ENCODE data around the gene FAM174C. TPM values are rescaled to one million over a fixed set of nuclear protein-coding genes. Genes with fewer than 3 reads are reported as not detected.

The FAM174C gene
- polyA plus RNA-seq, 6 donors from 2014 or later = 48.9 to 80.0 (median 64.7) TPM

GRCh38 chr19:1280636-1281568 lies 5.6 kb downstream of the FAM174C start:
- DNase-seq (no peak), ATAC-seq (ENCODE audit: low read depth in 2 of 2) (no peak)
- Mint-ChIP-seq H3K36me3 (no peaks in the 10 kb centered on the region), H3K27ac (peak overlapping the region in 1 of 6 donors; percentile 49), H3K9me3 (no peaks in the 10 kb centered on the region), H3K4me3 (no peak overlapping the region), H3K27me3 (peaks cover 11 to 28% (median 14%) of the 10 kb centered on the region in 3 donors), H3K4me1 (peaks cover 28 to 41% (median 30%) of the 10 kb centered on the region in 3 donors)

- H3K36me3 Mint-ChIP-seq = no peaks in the 10 kb centered on the region
- no peak for ATAC-seq (ENCODE audit: low read depth in 2 of 2)
- DNase-seq = no peak
- H3K27ac Mint-ChIP-seq = peak overlapping the region in 1 of 6 donors; percentile 28
- no peak overlapping the region for H3K4me3 Mint-ChIP-seq
- H3K27me3 Mint-ChIP-seq = peaks cover 11 to 33% (median 20%) of the 10 kb centered on the region in 3 donors
- H3K4me1 Mint-ChIP-seq = peaks cover 23 to 37% (median 31%) of the 10 kb centered on the region in 3 donors
- no peaks in the 10 kb centered on the region for H3K9me3 Mint-ChIP-seq
These were observed 6.4 kb downstream of the FAM174C start for GRCh38 chr19:1281569-1282287.

DNA sequence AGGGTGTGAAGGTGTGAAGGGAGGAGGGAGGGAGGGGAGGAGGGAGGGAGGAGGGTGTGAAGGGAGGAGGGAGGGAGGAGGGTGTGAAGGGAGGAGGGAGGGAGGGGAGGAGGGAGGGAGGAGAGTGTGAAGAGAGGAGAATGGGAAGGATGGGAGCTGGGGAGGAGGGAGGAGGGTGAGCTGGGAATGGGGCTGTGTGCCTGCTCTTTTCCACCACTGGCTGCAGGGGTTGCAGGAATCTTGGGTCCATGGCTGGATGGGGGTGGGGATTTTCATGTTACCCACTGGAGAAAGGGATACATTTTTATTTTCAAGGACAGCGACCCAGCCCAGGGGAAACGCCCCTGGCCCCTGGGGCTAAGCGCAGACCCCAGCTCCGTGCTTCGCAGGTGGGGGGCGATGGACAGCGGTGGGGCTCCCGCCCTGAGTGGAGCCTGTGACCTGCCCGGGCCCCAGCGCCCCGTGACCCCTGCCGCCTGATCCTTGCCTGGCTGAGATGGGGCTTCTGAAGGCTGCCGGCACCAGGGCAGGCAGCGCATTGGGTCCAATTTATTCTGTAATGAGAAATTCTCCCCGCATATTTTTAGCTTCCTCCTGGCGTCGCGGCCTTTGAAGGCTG lies 7.4 kb downstream of the FAM174C start:
- H3K4me1 Mint-ChIP-seq = peaks cover 20 to 34% (median 28%) of the 10 kb centered on the region in 3 donors
- no peaks in the 10 kb centered on the region for H3K9me3 Mint-ChIP-seq
- no peaks in the 10 kb centered on the region for H3K36me3 Mint-ChIP-seq
- ATAC-seq (ENCODE audit: low read depth in 2 of 2) (no peak), DNase-seq (no peak)
- no peak overlapping the region for H3K4me3 Mint-ChIP-seq
- H3K27ac Mint-ChIP-seq = no peak overlapping the region
- H3K27me3 Mint-ChIP-seq = peaks cover 11 to 40% (median 21%) of the 10 kb centered on the region in 3 donors

GRCh38 chr19:1283207-1283916 lies 8.0 kb downstream of the FAM174C start:
- Mint-ChIP-seq H3K4me3 (peak overlapping the region in 1 of 8 donors; percentile 51), H3K4me1 (peaks cover 14 to 28% (median 28%) of the 10 kb centered on the region in 3 donors), H3K27me3 (peaks cover 11 to 46% (median 21%) of the 10 kb centered on the region in 3 donors), H3K9me3 (no peaks in the 10 kb centered on the region), H3K36me3 (no peaks in the 10 kb centered on the region), H3K27ac (no peak overlapping the region)
- ATAC-seq (ENCODE audit: low read depth in 2 of 2) (no peak), DNase-seq (no peak)

- Mint-ChIP-seq H3K36me3 (no peaks in the 10 kb centered on the region), H3K9me3 (no peaks in the 10 kb centered on the region), H3K27ac (no peak overlapping the region), H3K27me3 (peaks cover 12 to 50% (median 22%) of the 10 kb centered on the region in 3 donors), H3K4me1 (peaks cover 14 to 28% (median 26%) of the 10 kb centered on the region in 3 donors), H3K4me3 (peak overlapping the region in 5 of 8 donors; percentile 29 to 82 (median 61))
- no peak for ATAC-seq (ENCODE audit: low read depth in 2 of 2)
- DNase-seq = no peak
These were observed 8.6 kb downstream of the FAM174C start for GRCh38 chr19:1283917-1284292.

DNA sequence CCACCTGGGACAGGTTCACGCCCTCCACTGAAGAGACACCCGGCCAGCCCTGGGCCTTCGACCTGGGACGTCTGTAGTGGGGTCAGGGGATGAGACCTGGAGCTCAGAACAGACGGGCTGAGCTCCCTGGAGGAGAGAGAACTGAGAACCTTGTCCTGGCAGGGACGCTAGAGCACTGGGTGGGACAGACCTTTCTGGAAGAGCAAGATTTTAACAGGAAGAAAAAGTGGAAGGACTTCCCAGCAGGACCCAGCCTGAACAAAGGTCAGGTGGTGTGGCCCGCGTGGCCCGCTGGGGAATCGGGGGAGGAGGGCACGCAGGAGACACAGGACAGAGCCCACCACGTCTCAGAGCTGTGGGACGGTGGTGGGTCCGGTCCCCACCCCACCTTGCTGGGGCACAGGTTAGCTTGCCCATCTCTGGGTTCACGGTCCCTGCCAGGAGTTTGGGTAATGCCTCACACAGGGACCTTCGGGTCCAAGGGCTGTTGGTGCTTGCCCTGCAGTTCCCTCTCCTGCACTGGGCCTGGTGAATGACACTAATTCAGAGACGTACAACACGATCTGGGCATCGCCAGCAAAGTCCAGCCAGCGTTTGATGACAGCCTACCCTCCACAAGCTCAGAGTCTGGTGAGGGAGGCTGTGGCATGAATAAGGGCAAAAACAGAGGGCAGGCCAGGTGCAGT lies 9.1 kb downstream of the FAM174C start:
- Mint-ChIP-seq H3K27me3 (peaks cover 16 to 56% (median 27%) of the 10 kb centered on the region in 3 donors), H3K4me3 (peak overlapping the region in 7 of 8 donors; percentile 4 to 82 (median 68)), H3K27ac (no peak overlapping the region), H3K9me3 (no peaks in the 10 kb centered on the region), H3K4me1 (peaks cover 14 to 28% (median 21%) of the 10 kb centered on the region in 3 donors), H3K36me3 (no peaks in the 10 kb centered on the region)
- ATAC-seq (ENCODE audit: low read depth in 2 of 2) (no peak), DNase-seq (no peak)

GRCh38 chr19:1284979-1285736 lies 9.8 kb downstream of the FAM174C start:
- DNase-seq = no peak
- H3K36me3 Mint-ChIP-seq = no peaks in the 10 kb centered on the region
- no peaks in the 10 kb centered on the region for H3K9me3 Mint-ChIP-seq
- ATAC-seq (ENCODE audit: low read depth in 2 of 2) = no peak
- peaks cover 11 to 21% (median 13%) of the 10 kb centered on the region in 3 donors for H3K4me1 Mint-ChIP-seq
- H3K27me3 Mint-ChIP-seq = peaks cover 16 to 63% (median 33%) of the 10 kb centered on the region in 3 donors
- H3K4me3 Mint-ChIP-seq = peak overlapping the region; percentile 4 to 75 (median 64)
- peak overlapping the region in 1 of 6 donors; percentile 15 for H3K27ac Mint-ChIP-seq

DNA sequence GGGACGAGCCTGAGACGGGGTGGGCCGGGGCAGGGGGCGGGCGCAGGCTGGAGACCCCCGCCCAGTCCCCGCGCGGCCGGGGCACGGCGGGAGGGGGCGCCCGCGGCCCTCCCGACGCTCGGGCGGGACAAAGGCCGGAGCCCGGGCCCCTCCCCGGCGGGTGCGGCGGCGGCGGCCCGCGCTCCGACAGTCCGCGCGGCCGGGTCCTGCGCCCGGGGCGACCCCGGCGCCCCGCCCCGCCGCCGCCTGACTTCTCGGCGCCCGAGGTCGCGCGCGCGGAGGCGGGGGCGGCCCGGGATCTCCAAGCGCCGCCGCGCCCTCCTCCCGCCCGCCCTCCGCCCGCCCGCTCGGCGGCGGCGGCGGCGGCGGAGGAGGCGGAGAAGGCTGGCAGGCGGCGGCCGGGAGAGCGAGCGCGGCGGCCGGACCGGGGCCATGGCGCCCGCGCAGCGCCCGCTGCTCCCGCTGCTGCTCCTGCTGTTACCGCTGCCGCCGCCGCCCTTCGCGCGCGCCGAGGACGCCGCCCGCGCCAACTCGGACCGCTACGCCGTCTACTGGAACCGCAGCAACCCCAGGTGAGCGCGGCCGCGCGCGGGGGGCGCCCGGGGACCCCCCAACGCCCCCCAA lies 10.5 kb downstream of the FAM174C start, which contains the start of gene EFNA2:
TSS of gene EFNA2 (plus strand) at position 137 of the 624 bp plus-strand sequence. CDS start at position 433, 296 bp downstream.
- no peaks in the 10 kb centered on the region for H3K9me3 Mint-ChIP-seq
- H3K4me3 Mint-ChIP-seq = peak within 1 kb of the TSS; percentile 4 to 82 (median 72)
- DNase-seq (no peak), ATAC-seq (ENCODE audit: low read depth in 2 of 2) (peak; percentile 11 to 23)
- peaks cover 11 to 17% (median 11%) of the 10 kb centered on the region in 3 donors for H3K4me1 Mint-ChIP-seq
- no peaks in the 10 kb centered on the region for H3K36me3 Mint-ChIP-seq
- H3K27ac Mint-ChIP-seq = peak within 1 kb of the TSS in 2 of 6 donors; percentile 15 to 54
- H3K27me3 Mint-ChIP-seq = peaks cover 16 to 64% (median 33%) of the 10 kb centered on the region in 3 donors

DNA sequence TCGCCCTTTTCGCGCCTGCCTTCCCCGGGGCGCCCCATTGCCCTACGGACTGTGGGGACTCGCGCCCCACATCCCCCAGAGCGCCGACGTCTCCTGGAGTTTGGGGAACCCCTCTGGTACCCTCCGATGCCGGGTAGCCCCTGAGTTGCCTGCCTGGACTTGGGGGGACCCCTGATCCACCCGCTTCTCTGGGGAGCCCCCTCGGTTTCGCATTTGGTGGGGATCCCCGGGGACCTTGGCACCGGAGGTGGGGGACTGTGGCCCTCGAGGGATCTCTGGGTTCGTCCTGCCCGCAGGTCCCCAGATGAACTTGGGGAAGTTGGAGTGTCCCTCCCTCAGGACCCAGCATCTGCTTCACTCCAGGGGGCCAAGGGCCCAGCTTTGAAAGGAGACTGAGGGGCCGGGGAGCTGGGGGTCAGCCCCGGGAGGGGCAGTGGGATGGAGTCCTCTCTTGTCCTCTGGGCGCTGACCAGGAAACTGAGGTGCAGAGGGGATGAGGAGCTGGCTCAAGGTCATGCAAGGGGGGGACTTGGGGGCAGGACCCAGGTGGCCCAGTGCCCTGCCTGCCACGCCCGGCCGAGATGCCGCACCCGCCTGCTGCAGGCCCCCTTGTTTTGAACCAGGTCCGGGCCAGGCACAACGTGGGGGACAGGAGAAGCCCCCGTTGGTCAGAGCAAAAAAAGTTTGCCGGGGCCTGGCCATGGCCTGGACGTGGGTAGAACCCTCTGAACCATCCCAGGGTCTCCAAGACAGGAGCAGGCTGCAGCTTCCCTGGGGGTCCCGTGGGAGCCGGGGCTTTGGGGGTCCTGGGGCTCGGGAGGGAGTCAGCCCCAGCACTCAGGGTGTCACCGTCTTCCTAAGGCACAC lies 11.4 kb downstream of the FAM174C start:
- no peak for DNase-seq
- H3K36me3 Mint-ChIP-seq = no peaks in the 10 kb centered on the region
- H3K4me3 Mint-ChIP-seq = peak overlapping the region in 6 of 8 donors; percentile 35 to 82 (median 72)
- H3K27ac Mint-ChIP-seq = peak overlapping the region in 1 of 6 donors; percentile 54
- peaks cover 16 to 62% (median 33%) of the 10 kb centered on the region in 3 donors for H3K27me3 Mint-ChIP-seq
- no peaks in the 10 kb centered on the region for H3K9me3 Mint-ChIP-seq
- H3K4me1 Mint-ChIP-seq = peaks cover 7 to 14% (median 9%) of the 10 kb centered on the region in 3 donors
- no peak for ATAC-seq (ENCODE audit: low read depth in 2 of 2)

GRCh38 chr19:1287354-1288225 lies 12.3 kb downstream of the FAM174C start:
- DNase-seq = no peak
- H3K36me3 Mint-ChIP-seq = no peaks in the 10 kb centered on the region

More at GRCh38 chr19:1287354-1288225, 12.3 kb downstream of the FAM174C start:
- ATAC-seq (ENCODE audit: low read depth in 2 of 2) = no peak
- H3K4me3 Mint-ChIP-seq = peak overlapping the region in 2 of 8 donors; percentile 33 to 47
- peaks cover 16 to 67% (median 41%) of the 10 kb centered on the region in 3 donors for H3K27me3 Mint-ChIP-seq
- H3K27ac Mint-ChIP-seq = no peak overlapping the region
- peaks cover 7 to 18% (median 11%) of the 10 kb centered on the region in 3 donors for H3K4me1 Mint-ChIP-seq
- no peaks in the 10 kb centered on the region for H3K9me3 Mint-ChIP-seq
